Measurements from ENCODE around the gene SOBP.

Gene SOBP

GRCh38 chr6:107641071-107641470, 151.2 kb downstream of the SOBP start:
- no peak overlapping the region for H3K4me3 ChIP-seq (ENCODE audit: low read length)
- no peak for TF ChIP-seq ZNF274 (IDR thresholded peaks at IDR 0.05; ENCODE audit: low read depth, low read length)

DNA sequence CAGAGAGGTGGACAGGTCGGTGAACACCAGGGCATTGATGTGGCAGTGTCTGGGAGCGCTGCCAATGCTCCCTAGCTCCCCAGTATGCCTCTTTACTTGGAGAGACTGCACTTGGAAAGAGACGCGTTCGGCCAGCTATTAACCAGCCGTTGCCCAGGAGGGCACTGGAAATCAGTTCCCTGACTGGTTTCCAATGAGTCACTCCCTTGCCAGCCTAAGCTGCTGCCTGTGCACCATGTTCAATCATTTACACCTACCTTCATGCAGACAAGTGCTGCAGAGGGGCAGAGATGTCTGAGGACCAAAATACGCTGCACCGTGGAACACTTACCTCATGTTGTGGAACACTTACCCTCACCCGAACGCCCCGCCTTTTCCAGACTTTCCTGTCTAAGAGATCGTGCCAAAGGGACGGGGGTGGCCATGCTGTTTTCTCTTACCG, 151.6 kb downstream of the SOBP start:
- H3K4me3 ChIP-seq (ENCODE audit: low read length), result no peak overlapping the region
- TF ChIP-seq ZNF274 (IDR thresholded peaks at IDR 0.05; ENCODE audit: low read depth, low read length), result no peak

DNA sequence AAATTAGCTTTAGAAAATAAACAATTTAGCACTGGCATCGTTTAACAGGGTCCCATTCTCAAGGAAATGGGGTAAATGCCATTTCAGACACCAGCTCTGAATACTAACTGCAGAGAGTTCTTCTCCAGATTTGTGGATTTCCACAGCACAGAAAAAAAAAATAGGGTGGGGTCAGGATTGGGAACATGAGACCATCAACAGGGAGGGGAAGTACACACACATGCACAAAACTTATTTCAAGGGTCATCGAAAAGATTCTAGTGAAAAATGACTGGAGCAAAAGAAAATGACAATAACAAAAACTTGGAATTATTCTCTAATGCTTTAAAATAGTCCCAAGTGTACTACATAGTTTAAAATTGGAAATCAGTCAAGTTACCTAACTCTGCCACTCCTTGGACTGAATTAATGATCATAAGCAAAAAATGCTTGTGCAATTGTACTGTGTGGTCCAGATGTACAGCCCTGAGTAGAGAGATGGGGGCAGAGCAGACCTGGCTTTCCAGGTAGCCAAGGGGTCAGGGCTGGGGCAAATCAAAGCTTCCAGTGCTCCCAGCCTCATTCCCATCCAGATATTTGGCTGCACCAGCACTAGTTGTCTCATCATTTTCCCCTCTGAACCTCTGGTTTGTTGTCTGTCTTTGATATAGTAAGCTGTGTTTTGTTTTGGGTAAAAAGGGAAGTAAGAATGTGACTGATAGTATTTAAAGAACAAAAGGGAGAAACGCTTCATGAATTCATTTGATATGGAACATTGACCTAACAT, 152.4 kb downstream of the SOBP start:
- no peak for TF ChIP-seq ZNF274 (IDR thresholded peaks at IDR 0.05; ENCODE audit: low read depth, low read length)
- no peak overlapping the region for H3K4me3 ChIP-seq (ENCODE audit: low read length)

DNA sequence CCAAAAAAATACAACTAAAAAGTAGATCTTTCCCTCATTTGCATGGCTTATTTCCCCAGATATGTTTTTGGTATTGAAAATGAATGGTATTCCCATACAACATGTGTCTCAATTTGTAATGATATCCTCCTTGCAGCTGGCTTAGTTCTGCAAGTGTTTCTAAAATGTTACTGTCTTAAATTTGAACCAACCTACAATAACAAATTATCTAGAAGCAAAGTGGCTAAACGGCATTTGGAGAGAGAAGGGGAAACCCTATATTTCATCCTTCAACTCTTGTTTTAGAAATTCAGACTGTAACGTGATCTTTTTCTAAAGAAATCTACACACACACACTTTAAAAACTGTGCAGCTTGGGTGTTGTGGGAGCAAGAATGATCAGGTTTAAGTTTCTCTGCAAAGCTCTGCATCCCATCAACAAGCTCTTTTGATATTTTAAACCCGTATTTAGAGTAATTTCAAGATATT, 153.0 kb downstream of the SOBP start:
- TF ChIP-seq ZNF274 (IDR thresholded peaks at IDR 0.05; ENCODE audit: low read depth, low read length), result no peak
- H3K4me3 ChIP-seq (ENCODE audit: low read length), result no peak overlapping the region

DNA sequence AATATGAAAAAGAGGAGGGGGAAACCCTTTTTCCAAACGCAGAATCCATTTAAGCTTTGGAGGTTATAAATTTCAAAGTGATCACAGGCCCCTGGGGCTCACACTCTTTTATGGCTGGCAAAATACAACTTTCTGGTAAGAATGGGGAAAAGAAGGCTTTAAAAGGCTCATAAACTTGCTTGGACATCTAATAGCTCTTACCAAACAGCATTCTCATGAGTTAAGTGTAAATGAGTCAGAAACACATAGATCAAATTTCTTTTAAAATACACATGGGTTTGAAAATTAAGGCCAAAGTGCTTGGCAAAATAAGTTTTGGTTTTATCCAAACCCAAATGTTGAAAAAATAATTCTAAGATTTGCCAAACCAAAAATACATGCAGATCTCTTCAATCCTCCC, 154.6 kb downstream of the SOBP start:
- no peak for TF ChIP-seq ZNF274 (IDR thresholded peaks at IDR 0.05; ENCODE audit: low read depth, low read length)
- H3K4me3 ChIP-seq (ENCODE audit: low read length), result no peak overlapping the region

- H3K4me3 ChIP-seq (ENCODE audit: low read length), result no peak overlapping the region
- no peak for TF ChIP-seq ZNF274 (IDR thresholded peaks at IDR 0.05; ENCODE audit: low read depth, low read length)
Observed at GRCh38 chr6:107645740-107646139, 155.8 kb downstream of the SOBP start.

DNA sequence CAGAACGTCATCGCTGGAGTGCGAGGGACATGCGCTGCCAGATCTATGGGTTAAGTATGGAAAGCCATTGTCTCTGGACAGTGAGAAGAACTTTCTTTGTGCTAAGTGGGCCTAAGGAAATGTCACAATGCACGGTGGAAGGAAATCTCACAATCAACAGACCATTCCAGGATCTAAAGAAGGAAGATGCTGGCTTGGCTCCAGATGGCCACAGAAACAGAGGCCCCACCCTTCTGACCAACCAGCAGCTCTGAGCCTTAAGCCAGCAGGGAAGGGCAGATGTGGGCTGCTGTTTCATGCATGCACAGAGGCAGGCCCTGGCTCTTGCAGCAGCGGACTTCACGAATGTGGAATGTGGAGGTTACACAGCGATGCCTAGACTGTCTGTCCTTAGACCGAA, 156.3 kb downstream of the SOBP start:
- no peak overlapping the region for H3K4me3 ChIP-seq (ENCODE audit: low read length)
- no peak for TF ChIP-seq ZNF274 (IDR thresholded peaks at IDR 0.05; ENCODE audit: low read depth, low read length)

DNA sequence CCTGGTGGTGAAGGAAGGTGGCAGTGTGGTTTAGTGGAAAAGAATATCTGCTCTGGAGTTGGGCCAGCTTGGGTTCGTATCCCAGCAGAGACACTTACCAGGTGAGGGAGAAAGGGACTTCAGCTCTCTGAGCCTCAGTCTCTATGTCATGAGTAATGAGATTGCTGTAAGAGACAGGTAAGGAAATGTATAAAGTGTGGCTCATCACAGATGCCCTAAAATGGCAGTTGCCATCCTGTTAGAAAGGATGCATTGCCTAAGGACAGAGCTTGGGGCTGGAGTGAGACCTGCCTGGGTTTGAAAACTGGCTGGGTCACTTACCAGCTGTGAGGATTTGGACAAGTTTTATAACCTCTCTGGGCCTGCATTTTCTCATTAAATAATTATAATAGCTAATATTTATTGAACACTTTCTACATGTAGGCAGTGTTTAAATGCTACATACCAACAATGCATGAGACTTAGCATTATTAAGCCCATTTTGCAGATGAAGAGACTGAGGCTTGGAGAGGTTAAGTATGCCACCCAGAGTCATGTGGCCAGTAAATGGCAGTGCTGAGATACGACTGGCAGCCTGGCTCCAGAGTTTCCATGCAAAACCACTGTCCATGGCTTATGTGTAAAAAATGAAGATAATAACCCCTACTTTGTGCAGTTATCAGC, 157.0 kb downstream of the SOBP start:
- TF ChIP-seq ZNF274 (IDR thresholded peaks at IDR 0.05; ENCODE audit: low read depth, low read length), result no peak
- no peak overlapping the region for H3K4me3 ChIP-seq (ENCODE audit: low read length)

DNA sequence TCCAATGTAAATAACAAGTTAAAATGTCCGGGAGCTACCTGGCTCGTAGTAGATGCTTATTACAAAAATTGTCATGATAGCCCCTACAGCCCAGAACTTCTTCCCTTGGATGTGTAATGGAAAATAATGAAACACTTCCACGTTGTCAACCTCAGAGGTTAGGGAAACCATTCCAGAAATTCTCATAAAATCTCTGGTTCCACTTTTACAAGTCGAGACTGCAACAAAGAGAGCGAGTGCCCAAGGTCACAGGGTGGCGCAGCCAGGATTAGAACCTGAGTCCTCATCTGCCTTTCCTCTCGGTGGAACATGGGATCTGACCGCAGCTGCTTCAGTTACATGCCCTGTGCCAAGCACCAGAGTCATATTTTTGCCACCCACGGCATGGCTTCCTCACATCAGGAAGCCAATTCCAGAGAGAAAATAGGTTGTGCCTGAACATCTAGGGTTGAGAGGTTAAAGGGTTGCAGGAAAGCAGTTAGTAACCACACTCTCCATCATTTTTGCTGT, 157.6 kb downstream of the SOBP start:
- no peak overlapping the region for H3K4me3 ChIP-seq (ENCODE audit: low read length)
- TF ChIP-seq ZNF274 (IDR thresholded peaks at IDR 0.05; ENCODE audit: low read depth, low read length), result no peak

GRCh38 chr6:107648983-107649382, 159.1 kb downstream of the SOBP start:
- TF ChIP-seq ZNF274 (IDR thresholded peaks at IDR 0.05; ENCODE audit: low read depth, low read length), result no peak
- H3K4me3 ChIP-seq (ENCODE audit: low read length), result no peak overlapping the region

DNA sequence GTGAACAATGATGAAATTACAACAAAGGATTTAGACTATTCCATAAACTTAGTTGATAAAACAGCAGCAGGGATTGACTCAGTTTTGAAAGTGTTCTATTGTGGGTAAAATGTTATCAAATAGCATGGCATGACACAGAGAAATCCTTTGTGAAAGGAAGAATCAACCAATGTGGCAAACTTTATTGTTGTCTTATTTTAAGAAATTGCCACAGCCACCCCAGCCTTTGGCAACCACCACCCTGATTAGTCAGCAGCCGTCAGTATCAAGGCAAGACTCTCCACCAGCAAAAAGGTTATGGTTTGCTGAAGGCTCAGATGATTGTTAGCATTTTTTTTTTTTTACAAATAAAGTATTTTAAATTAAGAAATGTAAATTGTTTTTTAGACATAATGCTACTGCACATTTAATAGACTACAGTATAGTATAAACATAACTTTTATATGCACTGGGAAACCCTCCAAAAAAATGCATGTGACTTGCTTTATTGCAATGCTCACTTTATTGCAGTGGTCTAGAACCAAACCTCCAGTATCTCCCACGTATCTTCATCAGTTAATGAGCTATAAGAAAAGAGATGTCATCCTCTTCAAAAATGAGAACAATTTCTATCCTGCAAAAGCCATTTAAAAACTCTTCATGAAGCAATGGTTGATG, 162.7 kb downstream of the SOBP start:
- no peak for TF ChIP-seq ZNF274 (IDR thresholded peaks at IDR 0.05; ENCODE audit: low read depth, low read length)
- no peak overlapping the region for H3K4me3 ChIP-seq (ENCODE audit: low read length)

- TF ChIP-seq ZNF274 (IDR thresholded peaks at IDR 0.05; ENCODE audit: low read depth, low read length), result no peak
- no peak overlapping the region for H3K4me3 ChIP-seq (ENCODE audit: low read length)
Observed at GRCh38 chr6:107653183-107653580, 163.3 kb downstream of the SOBP start.

- no peak for TF ChIP-seq ZNF274 (IDR thresholded peaks at IDR 0.05; ENCODE audit: low read depth, low read length)
- no peak overlapping the region for H3K4me3 ChIP-seq (ENCODE audit: low read length)
Observed at GRCh38 chr6:107653861-107654394, 164.0 kb downstream of the SOBP start.

GRCh38 chr6:107654764-107655163, 164.8 kb downstream of the SOBP start:
- no peak overlapping the region for H3K4me3 ChIP-seq (ENCODE audit: low read length)
- TF ChIP-seq ZNF274 (IDR thresholded peaks at IDR 0.05; ENCODE audit: low read depth, low read length), result no peak

All from GM08714 (cell line).